Spleen (tissue), 13 donors: Measurements from ENCODE around the gene HOXA10. TPM values are rescaled to one million over a fixed set of nuclear protein-coding genes. Genes with fewer than 3 reads are reported as not detected.
A peak's percentile ranks its signal among the peaks of the same experiment; 100 is the strongest.

ENCODE experiments used
- DNase-seq: peaks from one replicate; pipeline ENCODE4 v3.0.0-alpha.2; 2020
- H3K27ac ChIP-seq, 8 donors: fragments of 200-600 bp; sonication (generic) in 7 of 8; 1 replicate in 4 of 8; 2 replicates in 4 of 8; pipeline versions ENCODE4 v1.5.0 to v1.8.0; 2016 to 2021; ENCODE audit warnings: inconsistent platforms in 4 of 8, mild to moderate bottlenecking in 4 of 8, moderate library complexity in 1 of 8
- H3K27me3 ChIP-seq, 7 donors: fragments of 200-600 bp; sonication (generic) in 6 of 7; replicated peaks in 1 of 7; 1 replicate in 4 of 7; 2 replicates in 3 of 7; pipeline versions ENCODE4 v1.5.0 to v1.8.0; 2016 to 2021; ENCODE audit warnings: inconsistent platforms in 3 of 7, mild to moderate bottlenecking in 1 of 7
- H3K36me3 ChIP-seq, 6 donors: fragments of 200-600 bp; sonication (generic) in 5 of 6; 1 replicate in 4 of 6; 2 replicates in 2 of 6; pipeline versions ENCODE4 v1.5.0 to v1.8.0; 2016 to 2021; ENCODE audit warnings: inconsistent platforms in 2 of 6
- H3K4me1 ChIP-seq, 6 donors: fragments of 200-600 bp; sonication (generic) in 5 of 6; 1 replicate in 3 of 6; 2 replicates in 3 of 6; pipeline versions ENCODE4 v1.5.0 to v1.8.0; 2016 to 2021; ENCODE audit warnings: inconsistent platforms in 3 of 6
- H3K4me3 ChIP-seq, 8 donors: fragments of 200-600 bp; sonication (generic) in 7 of 8; 1 replicate in 4 of 8; 2 replicates in 4 of 8; pipeline versions ENCODE4 v1.5.0 to v1.8.0; 2016 to 2021; ENCODE audit warnings: inconsistent platforms in 4 of 8, mild to moderate bottlenecking in 4 of 8, moderate library complexity in 2 of 8
- H3K9me3 ChIP-seq, 8 donors: fragments of 200-600 bp; sonication (generic) in 7 of 8; 1 replicate in 4 of 8; 2 replicates in 4 of 8; pipeline versions ENCODE4 v1.5.0 to v1.8.0; 2016 to 2021; ENCODE audit warnings: inconsistent platforms in 4 of 8
- POLR2A ChIP-seq, 3 donors: fragments of 450-650 bp; IDR thresholded peaks; one replicate each; pipeline ENCODE4 v1.5.1; 2017; ENCODE audit warnings: antibody characterized with exemption in 3 of 3, mild to moderate bottlenecking in 1 of 3
- POLR2AphosphoS5 ChIP-seq, 3 donors: sonication (generic); formaldehyde crosslinking; IDR thresholded peaks; one replicate each; pipeline ENCODE4 v1.5.1; 2017; ENCODE audit warnings: antibody characterized with exemption in 3 of 3
- WGBS, 5 donors: extraction: QIAGEN DNeasy Blood & Tissue Kit in 3 of 5; methylation state at CpG; one replicate each; pipeline versions ENCODE4 v1.1.5 to v1.1.7; 2013 to 2018; 5-methylcytosine and 5-hydroxymethylcytosine counted together
- intact Hi-C: fragments of 100-400 bp; cut with DNase I; formaldehyde crosslinking; loops from one replicate; pipeline ENCODE4 v1.15.0; 2023; ENCODE audit warnings: low total_unique reads
- long read RNA-seq, 2 donors: transcript quantifications; one replicate each; lab custom pipeline, GENCODE V29; 2026
- polyA plus RNA-seq, 3 donors: library from polyadenylated mRNA; stranded (reverse); fragments of 200-250 nt; gene quantifications; one replicate each; pipeline ENCODE4 v1.2.1, GENCODE V29; 2013
- total RNA-seq, 7 donors: library from RNA; depleted of rRNA in 3 of 7; stranded (reverse); fragments of >200 nt in 3 of 7; fragmentation: NEBNext Ultra II Directional in 4 of 7; extraction: Animal tissue kit (Norgen Biotek cat#: 25700) in 4 of 7; gene quantifications; one replicate each; pipeline versions ENCODE4 v1.1.0 to v1.2.1, GENCODE V29; 2016 to 2021
- TF ChIP-seq, protein P1 (sequence below), 11 experiments: fragments of 200-600 bp in 7 of 11; fragments of 450-650 bp in 4 of 11; sonication (generic) in 4 of 11; IDR thresholded peaks in 8 of 11; conservative IDR thresholded peaks in 3 of 11; 1 replicate in 7 of 11; 2 replicates in 4 of 11; pipeline versions ENCODE4 v1.4.0 to v1.8.0; 2016 to 2021; ENCODE audit warnings: antibody characterized with exemption in 11 of 11, inconsistent platforms in 4 of 11, mild to moderate bottlenecking in 1 of 11
- donor health status: healthy with polysubstance abuse.
- donor health status: DM: no; HTN: no; CAD: no; lungs with moderate emphysema.
- donor health status: DM: no; HTN: no; CAD: no.
- donor health status: Bipolar disorder and iron deficiency.
- donor health status: healthy.
- donor health status: DM: no; HTN: no; CAD: no.
- donor health status: DM: yes; HTN: yes; CAD: no.

HOXA10 gene
- total RNA-seq: under 1 TPM in 3 of 7 donors, not detected in 4; 0.13 to 0.72 (median 0.56) TPM
- under 1 TPM; 0.05 to 0.22 (median 0.19) TPM for polyA plus RNA-seq
- long read RNA-seq, donor 1: 0 reads
- long read RNA-seq, donor 2: 0 reads

DNA sequence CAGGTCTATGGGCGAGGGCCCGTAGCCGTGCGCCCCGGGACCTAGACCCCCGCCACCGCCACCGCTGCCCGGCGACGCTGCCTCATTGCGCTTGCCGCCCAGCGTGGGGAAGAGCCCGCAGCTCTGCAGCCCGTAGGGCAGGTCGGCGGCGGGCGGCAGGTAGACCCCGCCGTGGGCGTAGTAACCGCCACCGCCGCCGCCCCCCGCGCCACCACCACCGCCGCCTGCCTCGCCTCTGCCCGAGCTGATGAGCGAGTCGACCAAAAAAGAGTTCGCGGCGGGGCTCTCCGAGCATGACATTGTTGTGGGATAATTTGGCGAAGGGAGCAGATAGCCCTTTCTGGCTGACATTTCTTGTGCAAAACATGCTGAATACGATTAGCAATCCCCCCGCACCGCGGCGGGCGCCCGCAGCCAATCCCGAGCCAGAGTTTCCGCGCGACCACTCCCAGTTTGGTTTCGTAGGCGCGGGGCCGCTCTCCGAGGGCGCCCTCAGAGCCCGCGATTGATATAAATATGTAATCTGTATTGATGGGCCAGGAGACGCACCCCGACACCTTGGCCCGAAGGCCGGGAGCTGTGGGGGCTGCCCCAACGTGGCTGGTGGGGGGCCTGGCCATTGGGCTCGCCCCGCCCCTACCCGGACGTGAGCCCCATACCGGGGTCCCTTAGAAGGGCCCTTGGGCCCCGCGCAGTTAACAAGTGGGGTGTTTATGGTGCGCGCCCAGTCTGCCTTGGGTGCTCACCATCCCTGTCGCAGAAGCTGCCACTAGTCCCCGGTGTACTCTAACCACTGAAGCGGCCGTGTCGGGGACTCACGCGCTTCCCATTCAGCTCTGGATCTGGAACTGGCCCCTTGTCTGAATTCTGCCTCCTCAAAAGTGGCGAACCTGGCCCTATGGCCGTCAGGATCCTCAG lies at the start of gene HOXA10:
HOXA10 (minus strand) TSS at position 365 of the 918 bp plus-strand sequence; CDS start at position 351, 14 bp downstream.
- Histone ChIP-seq H3K9me3 (peaks cover 0 to 8% (median 0%) of the 10 kb centered on the region in 8 donors), H3K4me3 (peak within 1 kb of the TSS; percentile 16 to 72 (median 46)), H3K36me3 (no peaks in the 10 kb centered on the region), H3K4me1 (peaks cover 15 to 59% (median 43%) of the 10 kb centered on the region in 6 donors), H3K27ac (peak within 1 kb of the TSS in 2 of 8 donors; percentile 26 to 32), H3K27me3 (peaks cover 40 to 100% (median 100%) of the 10 kb centered on the region in 7 donors)
- WGBS, 5 donors: 5 to 13% (median 6%) methylated on average over 47 to 82 of the region's 82 CpGs
- intact Hi-C loops: no loop called here
- TF ChIP-seq, protein P1, sequence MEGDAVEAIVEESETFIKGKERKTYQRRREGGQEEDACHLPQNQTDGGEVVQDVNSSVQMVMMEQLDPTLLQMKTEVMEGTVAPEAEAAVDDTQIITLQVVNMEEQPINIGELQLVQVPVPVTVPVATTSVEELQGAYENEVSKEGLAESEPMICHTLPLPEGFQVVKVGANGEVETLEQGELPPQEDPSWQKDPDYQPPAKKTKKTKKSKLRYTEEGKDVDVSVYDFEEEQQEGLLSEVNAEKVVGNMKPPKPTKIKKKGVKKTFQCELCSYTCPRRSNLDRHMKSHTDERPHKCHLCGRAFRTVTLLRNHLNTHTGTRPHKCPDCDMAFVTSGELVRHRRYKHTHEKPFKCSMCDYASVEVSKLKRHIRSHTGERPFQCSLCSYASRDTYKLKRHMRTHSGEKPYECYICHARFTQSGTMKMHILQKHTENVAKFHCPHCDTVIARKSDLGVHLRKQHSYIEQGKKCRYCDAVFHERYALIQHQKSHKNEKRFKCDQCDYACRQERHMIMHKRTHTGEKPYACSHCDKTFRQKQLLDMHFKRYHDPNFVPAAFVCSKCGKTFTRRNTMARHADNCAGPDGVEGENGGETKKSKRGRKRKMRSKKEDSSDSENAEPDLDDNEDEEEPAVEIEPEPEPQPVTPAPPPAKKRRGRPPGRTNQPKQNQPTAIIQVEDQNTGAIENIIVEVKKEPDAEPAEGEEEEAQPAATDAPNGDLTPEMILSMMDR (IDR thresholded peaks at IDR 0.05 in 8 of 11, conservative IDR thresholded peaks at IDR 0.05 in 3 of 11): no peak
- TF ChIP-seq POLR2A (IDR thresholded peaks at IDR 0.05) (no peak), POLR2AphosphoS5 (IDR thresholded peaks at IDR 0.05) (no peak)
- peak; percentile 73 for DNase-seq

DNA sequence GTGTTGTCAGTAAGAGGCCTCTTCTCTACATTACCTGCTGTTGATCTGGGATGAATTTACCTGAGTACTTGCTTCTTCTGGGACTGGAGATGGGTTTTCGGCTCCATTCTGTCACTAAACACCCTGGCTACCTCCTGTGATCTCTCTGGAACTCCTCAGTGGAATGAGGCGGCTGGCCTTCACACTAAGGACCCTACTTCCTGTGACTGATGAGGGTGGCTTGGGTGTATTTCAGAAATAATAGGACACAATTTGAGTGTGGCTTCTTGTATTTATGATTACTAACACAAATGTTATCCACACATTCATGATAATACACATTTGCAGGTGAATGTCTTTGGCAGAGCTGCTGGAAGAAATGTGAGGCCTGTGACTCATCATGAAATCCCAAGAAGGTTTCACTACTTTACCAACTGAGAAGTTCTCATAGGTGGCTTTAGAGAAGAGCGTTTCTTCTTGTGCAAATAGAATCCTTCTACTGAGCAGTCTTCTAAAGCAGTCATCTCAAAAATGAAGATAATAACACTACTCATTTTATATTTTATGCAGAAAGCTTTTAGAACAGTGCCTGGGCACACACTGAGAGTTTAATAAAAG lies 47.2 kb upstream of the HOXA10 start:
- TF ChIP-seq, protein P1 (IDR thresholded peaks at IDR 0.05 in 8 of 11, conservative IDR thresholded peaks at IDR 0.05 in 3 of 11): no peak
- TF ChIP-seq POLR2A (IDR thresholded peaks at IDR 0.05): no peak
- no peak for TF ChIP-seq POLR2AphosphoS5 (IDR thresholded peaks at IDR 0.05)
- no peak overlapping the region for H3K4me3 ChIP-seq
- 79 to 92% (median 89%) methylated on average over 3 of the region's 3 CpGs for WGBS, 5 donors
- intact Hi-C loops: no loop called here
- H3K4me1 ChIP-seq: peaks cover 0 to 19% (median 14%) of the 10 kb centered on the region in 6 donors
- H3K36me3 ChIP-seq: no peaks in the 10 kb centered on the region
- DNase-seq: no peak
- no peaks in the 10 kb centered on the region for H3K9me3 ChIP-seq
- no peak overlapping the region for H3K27ac ChIP-seq
- H3K27me3 ChIP-seq: peaks cover 14 to 100% (median 85%) of the 10 kb centered on the region in 7 donors

DNA sequence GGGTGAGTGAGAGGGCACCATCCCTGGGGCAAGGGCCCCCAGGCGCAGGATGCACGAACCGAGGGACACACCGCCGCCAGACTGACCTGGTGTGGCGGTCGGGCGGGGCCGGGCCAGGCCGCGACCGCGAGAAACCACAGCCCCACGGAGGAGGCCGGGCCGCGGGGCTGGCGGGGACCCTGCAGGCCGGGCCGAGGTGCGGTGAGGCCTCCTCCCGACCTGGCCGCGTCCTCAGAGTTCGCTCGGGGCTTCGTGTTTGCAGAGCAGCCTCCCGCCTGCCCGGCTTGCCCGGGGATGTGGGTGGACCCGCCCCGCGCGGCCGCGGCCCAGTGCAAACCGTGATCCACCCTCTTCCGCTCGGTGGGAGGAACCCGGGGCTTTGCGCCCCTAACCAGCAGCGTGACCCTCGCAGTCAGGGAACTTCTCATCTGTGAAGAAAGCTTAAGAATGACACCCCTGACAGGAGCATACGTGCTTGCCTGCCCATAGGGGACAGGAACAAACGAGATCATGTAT lies 46.4 kb upstream of the HOXA10 start:
- DNase-seq: no peak
- no peak overlapping the region for H3K27ac ChIP-seq

More for the DNA sequence above, 46.4 kb upstream of the HOXA10 start:
- Histone ChIP-seq H3K27me3 (peaks cover 9 to 100% (median 77%) of the 10 kb centered on the region in 7 donors), H3K36me3 (no peaks in the 10 kb centered on the region), H3K9me3 (no peaks in the 10 kb centered on the region), H3K4me3 (peak overlapping the region in 3 of 8 donors; percentile 10 to 54 (median 13)), H3K4me1 (peaks cover 0 to 17% (median 13%) of the 10 kb centered on the region in 6 donors)
- 3 to 8% (median 6%) methylated on average over 39 to 45 of the region's 45 CpGs for WGBS, 5 donors
- no peak for TF ChIP-seq POLR2AphosphoS5 (IDR thresholded peaks at IDR 0.05)
- TF ChIP-seq, protein P1 (IDR thresholded peaks at IDR 0.05 in 8 of 11, conservative IDR thresholded peaks at IDR 0.05 in 3 of 11): no peak
- intact Hi-C loops: no loop called here
